IMR-90 (cell line): ENCODE data around the gene WDFY1. TPM values are rescaled to one million over a fixed set of nuclear protein-coding genes. Genes with fewer than 3 reads are reported as not detected.

Experiments
- ATAC-seq: fragments of 200-7000 bp; cut with Tn5 transposase; 2 replicates; pipeline ENCODE4 v1.9.1; 2020; ENCODE audit warnings: low read depth, mild to moderate bottlenecking, moderate library complexity
- BruUV-seq: library from RNA; stranded (reverse); fragments of 400-500 nt; replicated peaks from 2 replicates; lab custom pipeline; 2021; lab: Mats Ljungman, UMichigan
- CTCF ChIA-PET: fragments of 300-600 bp; formaldehyde crosslinking; extraction: SDS; loops from one replicate; lab custom pipeline; 2021; ENCODE audit warnings: antibody characterized with exemption; lab: Yijun Ruan, JAX
- POLR2A ChIA-PET: fragments of 300-600 bp; sonication (Branson Sonifier 250); formaldehyde crosslinking; loops from one replicate; lab custom pipeline; 2022; ENCODE audit warnings: antibody characterized with exemption; ENCODE audit not compliant: unreplicated experiment; lab: Charles Lee
- DNase-seq: peaks from one replicate; pipeline ENCODE4 v3.0.0; 2013
- H2AFZ ChIP-seq: replicated peaks from 2 replicates; pipeline ENCODE3; 2013; ENCODE audit warnings: low read length, mild to moderate bottlenecking; ENCODE audit not compliant: poor library complexity
- H2AK5ac ChIP-seq: 2 replicates; pipeline ENCODE4 v1.6.1; 2013; ENCODE audit warnings: low read depth, low read length, inconsistent platforms
- H2AK9ac ChIP-seq: replicated peaks from 2 replicates; pipeline ENCODE3; 2013; ENCODE audit warnings: mild to moderate bottlenecking, low read depth, low read length, moderate library complexity; ENCODE audit not compliant: poor library complexity
- H2BK120ac ChIP-seq: 2 replicates; pipeline ENCODE4 v1.6.1; 2013; ENCODE audit warnings: low read depth, low read length, inconsistent platforms
- H2BK15ac ChIP-seq: 3 replicates; pipeline ENCODE4 v1.6.1; 2013; ENCODE audit warnings: low read depth, low read length, inconsistent platforms
- H2BK20ac ChIP-seq: 2 replicates; pipeline ENCODE4 v1.6.1; 2013; ENCODE audit warnings: low read depth, mild to moderate bottlenecking, inconsistent platforms, low read length, moderate library complexity
- H2BK5ac ChIP-seq: 2 replicates; pipeline ENCODE4 v1.6.1; 2013; ENCODE audit warnings: mild to moderate bottlenecking, low read depth, low read length, inconsistent platforms; ENCODE audit not compliant: poor library complexity, severe bottlenecking
- H3K14ac ChIP-seq: replicated peaks from 2 replicates; pipeline ENCODE4 v1.6.1; 2013; ENCODE audit warnings: low read depth, low read length, inconsistent platforms
- H3K18ac ChIP-seq: 2 replicates; pipeline ENCODE4 v1.6.1; 2013; ENCODE audit warnings: low read depth, low read length, control low read depth
- H3K23ac ChIP-seq: 2 replicates; pipeline ENCODE4 v1.6.1; 2013; ENCODE audit warnings: low read depth, low read length, inconsistent platforms
- H3K27ac ChIP-seq: 2 replicates; pipeline ENCODE4 v1.5.1; 2013; ENCODE audit warnings: mild to moderate bottlenecking, control low read depth, low read length; ENCODE audit not compliant: insufficient read depth
- H3K27me3 ChIP-seq: 2 replicates; pipeline ENCODE4 v1.6.1; 2013; ENCODE audit warnings: low read length; ENCODE audit not compliant: control insufficient read depth, insufficient read depth
- H3K36me3 ChIP-seq: 2 replicates; pipeline ENCODE4 v1.6.1; 2013; ENCODE audit warnings: low read length, mixed read lengths; ENCODE audit not compliant: control insufficient read depth, insufficient read depth
- H3K4ac ChIP-seq: 2 replicates; pipeline ENCODE4 v1.6.1; 2013; ENCODE audit warnings: low read depth, low read length, inconsistent platforms
- H3K4me1 ChIP-seq: 2 replicates; pipeline ENCODE4 v1.6.1; 2013; ENCODE audit warnings: low read length, mixed read lengths; ENCODE audit not compliant: control insufficient read depth, insufficient read depth
- H3K4me2 ChIP-seq: 2 replicates; pipeline ENCODE4 v1.6.1; 2013; ENCODE audit warnings: low read depth, mild to moderate bottlenecking, control low read depth, low read length, moderate library complexity
- H3K4me3 ChIP-seq: 2 replicates; pipeline ENCODE4 v1.5.1; 2013; ENCODE audit warnings: low read depth, mild to moderate bottlenecking, control low read depth, low read length, moderate library complexity; ENCODE audit not compliant: insufficient read depth
- H3K56ac ChIP-seq: 2 replicates; pipeline ENCODE4 v1.6.1; 2013; ENCODE audit warnings: low read length, inconsistent platforms; ENCODE audit not compliant: insufficient read depth; ENCODE audit errors: extremely low read depth
- H3K79me1 ChIP-seq, 2 experiments: 2 replicates each; pipeline ENCODE4 v1.6.1; 2013; ENCODE audit warnings: low read length in 2 of 2, inconsistent platforms in 1 of 2, low read depth in 1 of 2
- H3K9ac ChIP-seq: 2 replicates; pipeline ENCODE4 v1.6.1; 2013; ENCODE audit warnings: low read depth, low read length, control low read depth
- H3K9me1 ChIP-seq: 2 replicates; pipeline ENCODE4 v1.6.1; 2013; ENCODE audit warnings: low read length, inconsistent platforms; ENCODE audit not compliant: insufficient read depth
- H3K9me3 ChIP-seq: 2 replicates; pipeline ENCODE4 v1.6.1; 2013; ENCODE audit warnings: low read length; ENCODE audit not compliant: control insufficient read depth, insufficient read depth
- H4K20me1 ChIP-seq: 2 replicates; pipeline ENCODE4 v1.6.1; 2013; ENCODE audit warnings: low read length, inconsistent platforms; ENCODE audit not compliant: insufficient read depth
- H4K5ac ChIP-seq: 2 replicates; pipeline ENCODE4 v1.6.1; 2013; ENCODE audit warnings: mild to moderate bottlenecking, low read depth, low read length, control low read depth
- H4K8ac ChIP-seq, 2 experiments: 2 replicates each; pipeline ENCODE4 v1.6.1; 2013; ENCODE audit warnings: low read depth in 2 of 2, low read length in 2 of 2, control low read depth in 1 of 2, inconsistent platforms in 1 of 2
- H4K91ac ChIP-seq: 2 replicates; pipeline ENCODE4 v1.6.1; 2013; ENCODE audit warnings: low read depth, low read length, inconsistent platforms; ENCODE audit not compliant: insufficient read depth
- BHLHE40 ChIP-seq: fragments of 150-350 bp; IDR thresholded peaks from 2 replicates; pipeline ENCODE4 v1.6.1; 2016; ENCODE audit warnings: mild to moderate bottlenecking, low read depth, low read length
- CEBPB ChIP-seq: IDR thresholded peaks from 2 replicates; pipeline ENCODE4 v1.6.1; 2012; ENCODE audit warnings: low read depth, low read length, improper control_type of control experiment
- CHD1 ChIP-seq: IDR thresholded peaks from 2 replicates; pipeline ENCODE4 v1.6.1; 2012; ENCODE audit warnings: low read depth, low read length, improper control_type of control experiment
- FOS ChIP-seq: fragments of 150-350 bp; IDR thresholded peaks from 2 replicates; pipeline ENCODE4 v1.6.1; 2016; ENCODE audit warnings: low read depth, low read length
- MAFK ChIP-seq: IDR thresholded peaks from 2 replicates; pipeline ENCODE4 v1.6.1; 2012; ENCODE audit warnings: low read depth, low read length, improper control_type of control experiment
- MXI1 ChIP-seq: IDR thresholded peaks from 2 replicates; pipeline ENCODE4 v1.6.1; 2012; ENCODE audit warnings: low read depth, mild to moderate bottlenecking, low read length, moderate library complexity, borderline replicate concordance
- NFE2L2 ChIP-seq: fragments of 150-350 bp; IDR thresholded peaks from 2 replicates; pipeline ENCODE4 v1.6.1; 2016; ENCODE audit warnings: low read depth, mild to moderate bottlenecking, low read length
- POLR2A ChIP-seq: IDR thresholded peaks from 2 replicates; pipeline ENCODE4 v1.6.1; 2012; ENCODE audit warnings: mild to moderate bottlenecking, low read depth, low read length
- RAD21 ChIP-seq: IDR thresholded peaks from 2 replicates; pipeline ENCODE4 v1.6.1; 2012; ENCODE audit warnings: low read length, improper control_type of control experiment
- RCOR1 ChIP-seq: IDR thresholded peaks from 2 replicates; pipeline ENCODE4 v1.6.1; 2012; ENCODE audit warnings: mild to moderate bottlenecking, low read length, improper control_type of control experiment; ENCODE audit not compliant: insufficient replicate concordance
- RFX5 ChIP-seq: IDR thresholded peaks from 2 replicates; pipeline ENCODE4 v1.8.0; 2012; ENCODE audit warnings: low read depth, mild to moderate bottlenecking, low read length, moderate library complexity
- SMC3 ChIP-seq: fragments of 150-350 bp; IDR thresholded peaks from 2 replicates; pipeline ENCODE4 v1.6.1; 2016; ENCODE audit warnings: low read depth, mild to moderate bottlenecking, antibody characterized with exemption, low read length, moderate library complexity
- WGBS, 2 experiments: methylation state at CpG; one replicate each; pipeline versions ENCODE4 v1.1.5 to v1.1.7; 2013; ENCODE audit warnings: missing lambda C conversion rate in 2 of 2; ENCODE audit not compliant: insufficient read length in 1 of 2; ENCODE audit errors: extremely low coverage in 2 of 2; 5-methylcytosine and 5-hydroxymethylcytosine counted together
- dilution Hi-C: fragments of 300-500 bp; cut with HindIII; formaldehyde crosslinking; loops from one replicate; pipeline ENCODE4 v1.14.3; 2018; ENCODE audit warnings: low sequenced_read_pairs; ENCODE audit not compliant: unreplicated experiment
- in situ Hi-C: fragments of 300-500 bp; cut with MboI; formaldehyde crosslinking; loops from 3 replicates; pipeline ENCODE4 v1.14.3; 2019; ENCODE audit warnings: low sequenced_read_pairs, inconsistent platforms, mixed read lengths
- intact Hi-C: fragments of 100-400 bp; cut with micrococcal nuclease; formaldehyde crosslinking; loops from 2 replicates; pipeline ENCODE4 v1.10.0; 2022
- polyA plus RNA-seq, 3 experiments: library from polyadenylated mRNA; depleted of rRNA; stranded (reverse); fragments of >200 nt; gene quantifications; 2 replicates each; pipeline ENCODE4 v1.2.3, GENCODE V29; 2012; ENCODE audit warnings: low replicate concordance in 1 of 3
- total RNA-seq: library from RNA; depleted of rRNA; stranded (reverse); fragments of >200 nt; gene quantifications from 2 replicates; pipeline ENCODE4 v1.2.3, GENCODE V29; 2012
- TF ChIP-seq, protein P1 (sequence below): conservative IDR thresholded peaks from 2 replicates; pipeline ENCODE4 v1.5.1; 2012; ENCODE audit warnings: mild to moderate bottlenecking, low read depth, low read length, improper control_type of control experiment
- TF ChIP-seq, protein P2 (sequence below): fragments of 150-350 bp; IDR thresholded peaks from 2 replicates; pipeline ENCODE4 v1.6.1; 2017; ENCODE audit warnings: mild to moderate bottlenecking, antibody characterized with exemption, low read length, low read depth
- TF ChIP-seq, protein P3 (sequence below): fragments of 150-350 bp; IDR thresholded peaks from 2 replicates; pipeline ENCODE4 v1.6.1; 2016; ENCODE audit warnings: low read depth, mild to moderate bottlenecking, low read length, moderate library complexity, borderline replicate concordance

WDFY1 gene
- total and polyA plus RNA-seq, 2 of the 4 experiments (the other 2 are of a cell fraction): 35.6 to 93.6 TPM

DNA sequence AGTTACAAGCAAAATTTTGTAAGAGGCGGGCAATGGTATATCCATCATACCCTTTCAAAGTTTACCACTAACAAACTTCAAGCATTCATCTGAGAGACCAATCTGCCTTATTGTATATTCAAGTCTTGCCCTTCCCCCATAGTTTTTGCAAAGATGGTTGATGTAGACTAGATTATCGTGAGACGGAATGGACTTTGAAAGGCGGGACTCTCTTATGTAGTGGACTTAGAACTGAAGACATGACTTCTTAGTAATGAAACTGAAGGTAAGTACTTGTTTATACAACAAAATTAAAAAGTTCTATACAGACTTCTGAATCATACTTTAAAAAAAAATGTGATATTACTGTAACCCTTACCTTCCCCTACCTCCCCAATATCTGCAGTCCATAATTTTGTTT is 118.1 kb downstream of the WDFY1 start:
- Histone ChIP-seq H3K4me2 (no peak overlapping the region), H3K4ac (no peak overlapping the region), H2BK15ac (no peak overlapping the region), H3K18ac (no peak overlapping the region), H3K56ac (no peak overlapping the region), H2BK20ac (no peak overlapping the region), H3K9me1 (no peaks in the 10 kb centered on the region), H2BK120ac (no peak overlapping the region), H3K23ac (no peak overlapping the region), H3K4me3 (no peak overlapping the region), H3K4me1 (no peaks in the 10 kb centered on the region), H4K8ac (no peak overlapping the region), H3K27ac (no peak overlapping the region), H4K20me1 (no peaks in the 10 kb centered on the region), H4K5ac (no peak overlapping the region), H3K9ac (no peak overlapping the region), H2BK5ac (no peak overlapping the region), H4K91ac (no peak overlapping the region), H3K9me3 (no peaks in the 10 kb centered on the region), H2AK9ac (no peak overlapping the region), H3K27me3 (no peaks in the 10 kb centered on the region), H3K79me1 (no peaks in the 10 kb centered on the region; a peak in 1 of 4 replicates), H2AK5ac (no peak overlapping the region), H3K36me3 (no peaks in the 10 kb centered on the region), H2AFZ (no peak overlapping the region), H3K14ac (no peak overlapping the region)
- no peak for DNase-seq
- in situ Hi-C loops: no loop called here
- ChIA-PET CTCF (interaction anchor here (0.7 kb wide), 1 partner anchor 367 kb away, joined by 3 read pairs; no protein-coding TSS in a partner anchor), POLR2A (no interaction called here)
- ATAC-seq: no peak
- dilution Hi-C loops: no loop called here
- TF ChIP-seq, protein P1, sequence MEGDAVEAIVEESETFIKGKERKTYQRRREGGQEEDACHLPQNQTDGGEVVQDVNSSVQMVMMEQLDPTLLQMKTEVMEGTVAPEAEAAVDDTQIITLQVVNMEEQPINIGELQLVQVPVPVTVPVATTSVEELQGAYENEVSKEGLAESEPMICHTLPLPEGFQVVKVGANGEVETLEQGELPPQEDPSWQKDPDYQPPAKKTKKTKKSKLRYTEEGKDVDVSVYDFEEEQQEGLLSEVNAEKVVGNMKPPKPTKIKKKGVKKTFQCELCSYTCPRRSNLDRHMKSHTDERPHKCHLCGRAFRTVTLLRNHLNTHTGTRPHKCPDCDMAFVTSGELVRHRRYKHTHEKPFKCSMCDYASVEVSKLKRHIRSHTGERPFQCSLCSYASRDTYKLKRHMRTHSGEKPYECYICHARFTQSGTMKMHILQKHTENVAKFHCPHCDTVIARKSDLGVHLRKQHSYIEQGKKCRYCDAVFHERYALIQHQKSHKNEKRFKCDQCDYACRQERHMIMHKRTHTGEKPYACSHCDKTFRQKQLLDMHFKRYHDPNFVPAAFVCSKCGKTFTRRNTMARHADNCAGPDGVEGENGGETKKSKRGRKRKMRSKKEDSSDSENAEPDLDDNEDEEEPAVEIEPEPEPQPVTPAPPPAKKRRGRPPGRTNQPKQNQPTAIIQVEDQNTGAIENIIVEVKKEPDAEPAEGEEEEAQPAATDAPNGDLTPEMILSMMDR: no peak
- TF ChIP-seq CHD1: no peak
- no peak for TF ChIP-seq RFX5
- TF ChIP-seq MAFK: no peak
- TF ChIP-seq POLR2A: no peak
- no peak for TF ChIP-seq BHLHE40
- no peak for TF ChIP-seq CEBPB
- no peak for TF ChIP-seq RAD21
- TF ChIP-seq FOS: no peak
- TF ChIP-seq, protein P2, sequence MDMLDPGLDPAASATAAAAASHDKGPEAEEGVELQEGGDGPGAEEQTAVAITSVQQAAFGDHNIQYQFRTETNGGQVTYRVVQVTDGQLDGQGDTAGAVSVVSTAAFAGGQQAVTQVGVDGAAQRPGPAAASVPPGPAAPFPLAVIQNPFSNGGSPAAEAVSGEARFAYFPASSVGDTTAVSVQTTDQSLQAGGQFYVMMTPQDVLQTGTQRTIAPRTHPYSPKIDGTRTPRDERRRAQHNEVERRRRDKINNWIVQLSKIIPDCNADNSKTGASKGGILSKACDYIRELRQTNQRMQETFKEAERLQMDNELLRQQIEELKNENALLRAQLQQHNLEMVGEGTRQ: no peak
- no peak for TF ChIP-seq RCOR1
- no peak for TF ChIP-seq NFE2L2
- no peak for TF ChIP-seq MXI1
- TF ChIP-seq, protein P3, sequence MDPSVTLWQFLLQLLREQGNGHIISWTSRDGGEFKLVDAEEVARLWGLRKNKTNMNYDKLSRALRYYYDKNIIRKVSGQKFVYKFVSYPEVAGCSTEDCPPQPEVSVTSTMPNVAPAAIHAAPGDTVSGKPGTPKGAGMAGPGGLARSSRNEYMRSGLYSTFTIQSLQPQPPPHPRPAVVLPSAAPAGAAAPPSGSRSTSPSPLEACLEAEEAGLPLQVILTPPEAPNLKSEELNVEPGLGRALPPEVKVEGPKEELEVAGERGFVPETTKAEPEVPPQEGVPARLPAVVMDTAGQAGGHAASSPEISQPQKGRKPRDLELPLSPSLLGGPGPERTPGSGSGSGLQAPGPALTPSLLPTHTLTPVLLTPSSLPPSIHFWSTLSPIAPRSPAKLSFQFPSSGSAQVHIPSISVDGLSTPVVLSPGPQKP: no peak
- no peak for TF ChIP-seq SMC3
- intact Hi-C loops: no loop called here
- BruUV-seq: no TSS peak
- no CpG with 5 or more reads among the region's 4 CpGs for WGBS, 2 experiments
